Rectal smooth muscle tissue (tissue), 1 donor: ENCODE results near the gene ZNF329.

Source experiments
- H3K27ac ChIP-seq: one replicate; pipeline ENCODE4 v1.7.0; 2013; ENCODE audit warnings: low read depth, low read length, inconsistent platforms
- H3K27me3 ChIP-seq: one replicate; pipeline ENCODE4 v1.7.0; 2013; ENCODE audit warnings: low read length; ENCODE audit not compliant: control insufficient read depth, insufficient read depth
- H3K36me3 ChIP-seq: one replicate; pipeline ENCODE4 v1.7.0; 2013; ENCODE audit warnings: low read length; ENCODE audit not compliant: control insufficient read depth, insufficient read depth
- H3K4me1 ChIP-seq: one replicate; pipeline ENCODE4 v1.7.0; 2013; ENCODE audit warnings: low read length; ENCODE audit not compliant: control insufficient read depth, insufficient read depth
- H3K4me3 ChIP-seq: one replicate; pipeline ENCODE4 v1.7.0; 2013; ENCODE audit warnings: low read length
- H3K9ac ChIP-seq: one replicate; pipeline ENCODE4 v1.7.0; 2013; ENCODE audit warnings: low read length

ZNF329 gene

GRCh38 chr19:58150328-58150921 lies at the start of gene ZNF329:
ZNF329 (minus strand) TSS chr19:58150789; CDS start chr19:58129503, 21,286 bp downstream.
- Histone ChIP-seq H3K4me1 (peaks cover 5% of the 10 kb centered on the region), H3K27ac (peak within 1 kb of the TSS; percentile 82), H3K36me3 (no peaks in the 10 kb centered on the region), H3K9ac (peak within 1 kb of the TSS; percentile 79), H3K27me3 (no peaks in the 10 kb centered on the region), H3K4me3 (peak within 1 kb of the TSS; percentile 88)

DNA sequence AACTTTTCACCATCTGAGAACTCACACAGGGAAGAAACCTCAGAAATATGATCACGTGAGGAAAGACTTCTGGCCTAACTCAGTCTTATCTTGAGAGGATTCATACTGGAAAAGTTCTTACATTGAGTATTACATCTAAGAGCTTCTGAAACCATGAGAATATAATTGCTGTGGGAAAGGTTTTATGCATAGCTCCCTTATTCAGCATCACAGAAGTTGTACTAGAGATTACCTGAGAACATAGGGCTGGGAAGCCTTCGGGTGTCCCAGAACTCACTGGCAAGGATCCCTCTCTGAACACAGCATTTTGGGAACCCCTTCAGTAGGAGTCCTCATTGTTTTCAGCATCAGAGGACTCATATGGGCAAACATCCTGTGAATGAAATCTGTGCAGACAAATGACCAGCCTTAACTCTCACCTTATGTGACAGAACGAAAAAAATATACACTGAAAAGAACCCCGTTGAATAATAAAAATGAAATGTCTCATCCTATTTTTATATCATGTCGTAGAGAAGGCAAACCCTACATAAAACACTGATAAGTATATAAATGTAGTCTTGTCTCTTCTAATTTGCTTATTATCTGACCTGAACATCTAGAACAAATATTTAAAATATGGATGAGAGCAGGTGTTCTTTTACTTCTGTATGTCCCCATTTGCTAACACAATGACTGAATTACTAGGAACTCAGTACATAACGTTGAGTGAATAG lies 46.5 kb upstream of the ZNF329 start:
- no peak overlapping the region for H3K4me3 ChIP-seq
- H3K27me3 ChIP-seq: no peaks in the 10 kb centered on the region
- peaks cover 63% of the 10 kb centered on the region for H3K36me3 ChIP-seq
- no peak overlapping the region for H3K27ac ChIP-seq
- H3K9ac ChIP-seq: no peak overlapping the region
- H3K4me1 ChIP-seq: no peaks in the 10 kb centered on the region

DNA sequence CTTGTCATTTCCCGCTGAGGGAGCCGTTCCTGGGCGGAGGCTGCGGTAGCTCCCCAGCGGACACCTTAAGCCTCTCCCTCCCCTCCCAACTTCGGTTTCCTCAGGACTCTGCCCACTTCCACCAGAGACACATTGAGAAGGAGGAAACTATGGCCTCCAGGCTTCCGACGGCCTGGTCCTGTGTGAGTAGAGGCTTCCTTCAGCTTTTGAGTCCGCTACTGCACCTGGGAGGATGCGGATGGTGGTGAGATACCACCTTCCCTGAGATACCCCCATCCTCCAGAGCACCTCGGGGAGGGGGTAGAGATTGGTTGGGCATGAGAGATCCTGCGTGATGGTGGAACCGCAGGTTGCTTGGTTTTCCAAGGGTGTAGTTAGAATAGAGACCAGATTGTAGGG lies 33.2 kb upstream of the ZNF329 start:
- Histone ChIP-seq H3K27me3 (no peaks in the 10 kb centered on the region), H3K27ac (peak overlapping the region; percentile 98), H3K36me3 (peaks cover 26% of the 10 kb centered on the region)

DNA sequence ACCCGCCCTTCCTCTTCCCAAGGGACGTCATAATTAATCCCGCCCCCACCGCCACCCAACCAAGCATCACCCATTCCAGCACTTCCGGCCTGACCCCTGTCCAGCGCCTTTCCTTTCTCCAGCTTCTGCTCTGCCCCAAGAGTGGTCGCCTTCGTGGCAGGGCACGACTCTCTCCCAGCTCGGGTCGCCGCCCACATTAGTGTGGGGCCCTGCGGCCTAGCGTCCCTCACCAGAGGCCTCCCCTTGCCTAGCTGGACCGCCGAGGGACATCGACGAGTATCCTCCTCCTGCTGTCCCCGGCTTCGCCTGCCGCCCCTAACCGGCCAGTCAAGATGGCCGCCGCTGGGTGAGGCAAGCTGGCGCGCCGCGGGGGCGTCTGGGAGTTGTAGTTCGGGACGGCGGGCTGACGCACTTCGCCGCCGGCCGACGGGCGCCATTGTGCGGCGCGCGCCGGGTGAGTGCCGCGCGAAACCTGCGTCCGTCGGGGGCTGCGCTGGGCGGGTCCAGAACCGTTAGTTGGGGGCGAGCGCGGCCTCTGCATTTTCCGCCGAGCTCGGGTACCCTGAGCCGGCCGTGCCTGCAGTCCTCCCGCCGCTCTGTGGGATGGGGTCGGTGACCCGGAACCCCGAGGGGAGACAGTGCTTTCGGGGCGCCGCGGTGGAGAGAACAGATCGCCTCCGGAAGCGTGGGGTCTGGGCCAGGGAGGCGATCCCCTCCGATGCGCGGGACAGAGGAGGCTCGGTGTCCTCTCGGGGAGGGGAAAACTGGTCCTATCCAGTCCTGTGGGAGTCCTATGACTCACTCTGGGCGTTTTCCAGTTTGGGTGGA lies 32.6 kb upstream of the ZNF329 start, which contains the start of gene ZNF274:
TSS of gene ZNF274 (plus strand) at position 73 of the 828 bp plus-strand sequence. CDS start 905 bp downstream, outside the sequence.
- Histone ChIP-seq H3K4me3 (peak within 1 kb of the TSS; percentile 72), H3K9ac (peak within 1 kb of the TSS; percentile 84), H3K36me3 (peaks cover 26% of the 10 kb centered on the region), H3K27me3 (no peaks in the 10 kb centered on the region), H3K4me1 (no peaks in the 10 kb centered on the region), H3K27ac (peak within 1 kb of the TSS; percentile 98)

More for the DNA sequence above, 33.2 kb upstream of the ZNF329 start:
- H3K4me1 ChIP-seq: no peaks in the 10 kb centered on the region
- H3K4me3 ChIP-seq: peak overlapping the region; percentile 72
- peak overlapping the region; percentile 50 for H3K9ac ChIP-seq

- Histone ChIP-seq H3K36me3 (peaks cover 25% of the 10 kb centered on the region), H3K27ac (peak overlapping the region; percentile 98), H3K4me1 (no peaks in the 10 kb centered on the region), H3K4me3 (peak overlapping the region; percentile 72), H3K9ac (no peak overlapping the region), H3K27me3 (no peaks in the 10 kb centered on the region)
These were observed 32.0 kb upstream of the ZNF329 start for GRCh38 chr19:58182577-58182988.

GRCh38 chr19:58181902-58182576 lies 31.4 kb upstream of the ZNF329 start:
- Histone ChIP-seq H3K4me3 (peak overlapping the region; percentile 69), H3K4me1 (no peaks in the 10 kb centered on the region), H3K27me3 (no peaks in the 10 kb centered on the region), H3K27ac (peak overlapping the region; percentile 98), H3K9ac (no peak overlapping the region), H3K36me3 (peaks cover 21% of the 10 kb centered on the region)

DNA sequence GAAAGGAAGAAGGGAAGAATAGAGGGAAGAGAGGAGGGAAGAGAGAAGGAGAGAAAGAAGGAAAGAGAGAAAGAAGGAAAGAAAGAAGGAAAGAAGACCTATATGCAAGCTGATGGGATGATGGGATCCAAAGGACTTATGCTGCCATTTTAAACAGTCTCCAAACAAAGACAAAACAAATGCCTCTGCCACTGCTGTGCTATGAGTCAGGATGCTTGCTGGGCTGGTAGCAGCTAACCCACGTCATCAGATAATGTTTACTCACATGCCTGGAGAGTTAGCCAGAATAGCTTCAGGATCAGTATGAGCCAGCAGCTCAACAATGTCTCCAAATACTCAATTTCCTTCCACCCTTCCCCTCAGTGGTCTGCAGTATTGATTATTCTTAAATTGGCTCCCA lies 20.3 kb upstream of the ZNF329 start:
- H3K4me1 ChIP-seq: no peaks in the 10 kb centered on the region
- H3K27me3 ChIP-seq: no peaks in the 10 kb centered on the region
- no peak overlapping the region for H3K9ac ChIP-seq
- no peak overlapping the region for H3K27ac ChIP-seq
- no peak overlapping the region for H3K4me3 ChIP-seq
- no peaks in the 10 kb centered on the region for H3K36me3 ChIP-seq

GRCh38 chr19:58166708-58167280 lies 16.2 kb upstream of the ZNF329 start:
- Histone ChIP-seq H3K27ac (no peak overlapping the region), H3K4me1 (no peaks in the 10 kb centered on the region), H3K36me3 (no peaks in the 10 kb centered on the region), H3K4me3 (no peak overlapping the region), H3K27me3 (no peaks in the 10 kb centered on the region), H3K9ac (no peak overlapping the region)

DNA sequence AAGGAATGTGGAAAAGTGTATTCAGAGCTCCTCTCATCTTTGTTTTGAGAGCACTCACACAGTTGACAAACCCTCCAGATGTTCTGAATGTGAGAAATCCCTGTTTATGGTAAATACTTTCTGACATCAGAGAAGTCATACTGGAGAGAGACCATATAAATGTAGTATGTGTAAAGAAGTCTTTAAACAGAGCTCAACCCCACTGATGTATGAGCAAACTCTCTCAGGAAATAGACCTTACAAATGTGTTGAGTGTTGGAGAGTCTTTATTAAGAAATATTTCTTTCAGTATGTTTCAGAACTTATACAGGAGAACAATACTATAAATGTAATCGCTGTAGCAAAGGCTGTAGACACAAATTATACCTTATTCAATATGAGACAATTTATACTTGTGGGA lies 15.7 kb upstream of the ZNF329 start:
- Histone ChIP-seq H3K4me3 (no peak overlapping the region), H3K36me3 (no peaks in the 10 kb centered on the region), H3K27ac (no peak overlapping the region)

GRCh38 chr19:58157045-58157728 lies 6.6 kb upstream of the ZNF329 start:
- no peak overlapping the region for H3K9ac ChIP-seq
- H3K27me3 ChIP-seq: no peaks in the 10 kb centered on the region
- no peak overlapping the region for H3K27ac ChIP-seq
- H3K4me1 ChIP-seq: peaks cover 5% of the 10 kb centered on the region
- H3K36me3 ChIP-seq: no peaks in the 10 kb centered on the region
- no peak overlapping the region for H3K4me3 ChIP-seq

More for the DNA sequence above, 15.7 kb upstream of the ZNF329 start:
- no peak overlapping the region for H3K9ac ChIP-seq
- H3K4me1 ChIP-seq: no peaks in the 10 kb centered on the region
- no peaks in the 10 kb centered on the region for H3K27me3 ChIP-seq
